Liver (tissue), 9 donors: Measurements from ENCODE around the gene HHIPL2. TPM values are rescaled to one million over a fixed set of nuclear protein-coding genes. Genes with fewer than 3 reads are reported as not detected.

ENCODE experiments used
- DNase-seq: peaks from one replicate; pipeline ENCODE4 v3.0.0-alpha.2; 2017; ENCODE audit warnings: low spot score
- H3K27ac ChIP-seq, 2 donors: one replicate each; pipeline ENCODE4 v1.7.0; 2013; ENCODE audit warnings: inconsistent platforms in 2 of 2, low read length in 2 of 2, control low read depth in 1 of 2, low read depth in 1 of 2, mild to moderate bottlenecking in 1 of 2
- H3K27me3 ChIP-seq, 4 donors: one replicate each; pipeline versions ENCODE4 v1.6.1 to v1.7.0; 2013; ENCODE audit warnings: low read length in 3 of 4, inconsistent platforms in 1 of 4, mild to moderate bottlenecking in 1 of 4, moderate library complexity in 1 of 4; ENCODE audit not compliant: control insufficient read depth in 4 of 4, insufficient read depth in 4 of 4
- H3K36me3 ChIP-seq, 4 donors: one replicate each; pipeline versions ENCODE4 v1.6.1 to v1.7.0; 2013; ENCODE audit warnings: low read length in 3 of 4, mild to moderate bottlenecking in 3 of 4, low read depth in 1 of 4, moderate library complexity in 1 of 4; ENCODE audit not compliant: control insufficient read depth in 4 of 4, insufficient read depth in 3 of 4
- H3K4me1 ChIP-seq, 4 donors: one replicate each; pipeline versions ENCODE4 v1.6.1 to v1.7.0; 2013; ENCODE audit warnings: low read length in 3 of 4, mild to moderate bottlenecking in 3 of 4, moderate library complexity in 1 of 4; ENCODE audit not compliant: control insufficient read depth in 4 of 4, insufficient read depth in 4 of 4
- H3K4me3 ChIP-seq, 3 donors: one replicate each; pipeline versions ENCODE4 v1.6.1 to v1.7.0; 2013; ENCODE audit warnings: low read length in 3 of 3, control low read depth in 1 of 3, low read depth in 1 of 3, mild to moderate bottlenecking in 1 of 3
- H3K9ac ChIP-seq, 2 donors: one replicate each; pipeline ENCODE4 v1.7.0; 2013; ENCODE audit warnings: low read length in 2 of 2, mild to moderate bottlenecking in 2 of 2, moderate library complexity in 2 of 2, control low read depth in 1 of 2, low read depth in 1 of 2
- H3K9me3 ChIP-seq, 4 donors: one replicate each; pipeline versions ENCODE4 v1.6.1 to v1.7.0; 2013; ENCODE audit warnings: low read length in 3 of 4; ENCODE audit not compliant: control insufficient read depth in 4 of 4
- EGR1 ChIP-seq, 2 donors: IDR thresholded peaks; 2 replicates each; pipeline ENCODE4 v1.6.1; 2016 to 2018; ENCODE audit warnings: antibody characterized with exemption in 2 of 2, low read depth in 2 of 2
- FOXA1 ChIP-seq: IDR thresholded peaks from 2 replicates; pipeline ENCODE4 v1.6.1; 2016; ENCODE audit warnings: antibody characterized with exemption
- FOXA2 ChIP-seq: IDR thresholded peaks from 2 replicates; pipeline ENCODE4 v1.6.1; 2016; ENCODE audit warnings: antibody characterized with exemption
- GABPA ChIP-seq, 2 donors: IDR thresholded peaks in 1 of 2; conservative IDR thresholded peaks in 1 of 2; 2 replicates each; pipeline ENCODE4 v1.6.1; 2016; ENCODE audit warnings: antibody characterized with exemption in 2 of 2, mild to moderate bottlenecking in 1 of 2, moderate library complexity in 1 of 2
- HNF4A ChIP-seq, 2 donors: conservative IDR thresholded peaks; 2 replicates each; pipeline ENCODE4 v1.6.1; 2016; ENCODE audit warnings: antibody characterized with exemption in 2 of 2, mild to moderate bottlenecking in 2 of 2
- HNF4G ChIP-seq: IDR thresholded peaks from 2 replicates; pipeline ENCODE4 v1.6.1; 2016; ENCODE audit warnings: antibody characterized with exemption
- JUND ChIP-seq, 2 donors: IDR thresholded peaks; 2 replicates each; pipeline ENCODE4 v1.6.1; 2016; ENCODE audit warnings: antibody characterized with exemption in 2 of 2
- NR2F2 ChIP-seq: IDR thresholded peaks from 2 replicates; pipeline ENCODE4 v1.6.1; 2016; ENCODE audit warnings: antibody characterized with exemption
- RAD21 ChIP-seq, 2 donors: IDR thresholded peaks; 2 replicates each; pipeline ENCODE4 v1.6.1; 2016; ENCODE audit warnings: antibody characterized with exemption in 2 of 2, mild to moderate bottlenecking in 2 of 2
- RXRA ChIP-seq, 2 donors: IDR thresholded peaks; 2 replicates each; pipeline ENCODE4 v1.6.1; 2017 to 2018; ENCODE audit warnings: antibody characterized with exemption in 2 of 2, mild to moderate bottlenecking in 1 of 2
- SP1 ChIP-seq: IDR thresholded peaks from 2 replicates; pipeline ENCODE4 v1.6.1; 2018; ENCODE audit warnings: antibody characterized with exemption, mild to moderate bottlenecking
- TAF1 ChIP-seq: conservative IDR thresholded peaks from 2 replicates; pipeline ENCODE4 v1.6.1; 2016; ENCODE audit warnings: antibody characterized with exemption, mild to moderate bottlenecking
- YY1 ChIP-seq: IDR thresholded peaks from 2 replicates; pipeline ENCODE4 v1.6.1; 2016; ENCODE audit warnings: antibody characterized with exemption, mild to moderate bottlenecking
- WGBS: extraction: QIAGEN DNeasy Blood & Tissue Kit; methylation state at CpG from one replicate; pipeline ENCODE4 v1.1.7; 2013; 5-methylcytosine and 5-hydroxymethylcytosine counted together
- polyA plus RNA-seq, 2 donors: library from polyadenylated mRNA; stranded (reverse) in 1 of 2; unstranded in 1 of 2; fragments of 200-250 nt in 1 of 2; fragments of >200 nt in 1 of 2; fragmentation: Nextera tagmentation in 1 of 2; extraction: Ambion mirVana in 1 of 2; gene quantifications; one replicate each; pipeline versions ENCODE4 v1.2.1 to v1.2.3, GENCODE V29; 2013 to 2015
- total RNA-seq, 2 donors: library from RNA; depleted of rRNA; stranded (reverse); fragments of >200 nt; gene quantifications; one replicate each; pipeline ENCODE4 v1.2.3, GENCODE V29; 2014
- TF ChIP-seq, protein P1 (sequence below): fragments of 150-350 bp; IDR thresholded peaks from 2 replicates; pipeline ENCODE4 v1.5.1; 2017; ENCODE audit warnings: improper control_type of control experiment, low read depth, low read length; ENCODE audit not compliant: missing input control
- TF ChIP-seq, protein P2 (sequence below): IDR thresholded peaks from 2 replicates; pipeline ENCODE4 v1.6.1; 2016; ENCODE audit warnings: antibody characterized with exemption
- TF ChIP-seq, protein P3 (sequence below): IDR thresholded peaks from 2 replicates; pipeline ENCODE4 v1.6.1; 2016; ENCODE audit warnings: antibody characterized with exemption
- TF ChIP-seq, protein P4 (sequence below): IDR thresholded peaks from 2 replicates; pipeline ENCODE4 v1.6.1; 2016; ENCODE audit warnings: antibody characterized with exemption, mild to moderate bottlenecking
- TF ChIP-seq, protein P5 (sequence below): IDR thresholded peaks from 2 replicates; pipeline ENCODE4 v1.6.1; 2016; ENCODE audit warnings: antibody characterized with exemption
- donor health status: healthy.
- donor health status: healthy.
- donor health status: healthy.
- donor health status: healthy.
- donor health status: healthy.

HHIPL2 gene
- total and polyA plus RNA-seq, 4 donors, result 0.05 to 0.25 TPM; not detected in 2

DNA sequence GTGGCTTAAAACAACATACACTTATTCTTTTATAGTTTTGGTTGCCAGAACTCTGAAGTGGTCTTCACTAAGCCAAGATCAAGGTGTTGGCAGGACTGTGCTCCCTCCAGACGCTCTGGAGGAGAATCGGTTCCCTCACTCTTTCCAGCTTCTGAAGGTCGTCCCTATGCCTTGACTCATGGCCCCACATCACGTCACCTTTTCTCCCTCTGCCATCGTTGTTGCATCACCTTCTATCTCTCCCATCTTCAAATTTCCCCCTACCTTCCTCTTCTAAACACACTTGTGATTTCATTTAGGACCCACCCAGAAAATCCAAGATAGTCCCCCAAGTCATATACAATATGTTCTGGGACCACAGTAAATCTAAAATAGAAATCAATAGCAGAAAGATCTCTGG, 12.4 kb downstream of the HHIPL2 start:
- no peaks in the 10 kb centered on the region for H3K27me3 ChIP-seq
- H3K27ac ChIP-seq, result no peak overlapping the region
- H3K9me3 ChIP-seq, result no peaks in the 10 kb centered on the region
- no peak for DNase-seq
- H3K4me1 ChIP-seq, result no peaks in the 10 kb centered on the region
- H3K4me3 ChIP-seq, result no peak overlapping the region
- H3K36me3 ChIP-seq, result no peaks in the 10 kb centered on the region
- TF ChIP-seq HNF4A (conservative IDR thresholded peaks at IDR 0.05) (no peak), RAD21 (IDR thresholded peaks at IDR 0.05) (no peak), FOXA1 (no peak), SP1 (no peak), GABPA (IDR thresholded peaks at IDR 0.05 in 1 of 2, conservative IDR thresholded peaks at IDR 0.05 in 1 of 2) (no peak), FOXA2 (no peak), NR2F2 (no peak), RXRA (IDR thresholded peaks at IDR 0.05) (no peak), YY1 (no peak), HNF4G (no peak), TAF1 (no peak), EGR1 (IDR thresholded peaks at IDR 0.05; ENCODE audit: low read depth in 2 of 2) (no peak), JUND (IDR thresholded peaks at IDR 0.05) (no peak)
- TF ChIP-seq, protein P1, sequence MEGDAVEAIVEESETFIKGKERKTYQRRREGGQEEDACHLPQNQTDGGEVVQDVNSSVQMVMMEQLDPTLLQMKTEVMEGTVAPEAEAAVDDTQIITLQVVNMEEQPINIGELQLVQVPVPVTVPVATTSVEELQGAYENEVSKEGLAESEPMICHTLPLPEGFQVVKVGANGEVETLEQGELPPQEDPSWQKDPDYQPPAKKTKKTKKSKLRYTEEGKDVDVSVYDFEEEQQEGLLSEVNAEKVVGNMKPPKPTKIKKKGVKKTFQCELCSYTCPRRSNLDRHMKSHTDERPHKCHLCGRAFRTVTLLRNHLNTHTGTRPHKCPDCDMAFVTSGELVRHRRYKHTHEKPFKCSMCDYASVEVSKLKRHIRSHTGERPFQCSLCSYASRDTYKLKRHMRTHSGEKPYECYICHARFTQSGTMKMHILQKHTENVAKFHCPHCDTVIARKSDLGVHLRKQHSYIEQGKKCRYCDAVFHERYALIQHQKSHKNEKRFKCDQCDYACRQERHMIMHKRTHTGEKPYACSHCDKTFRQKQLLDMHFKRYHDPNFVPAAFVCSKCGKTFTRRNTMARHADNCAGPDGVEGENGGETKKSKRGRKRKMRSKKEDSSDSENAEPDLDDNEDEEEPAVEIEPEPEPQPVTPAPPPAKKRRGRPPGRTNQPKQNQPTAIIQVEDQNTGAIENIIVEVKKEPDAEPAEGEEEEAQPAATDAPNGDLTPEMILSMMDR, result no peak
- TF ChIP-seq, protein P2, sequence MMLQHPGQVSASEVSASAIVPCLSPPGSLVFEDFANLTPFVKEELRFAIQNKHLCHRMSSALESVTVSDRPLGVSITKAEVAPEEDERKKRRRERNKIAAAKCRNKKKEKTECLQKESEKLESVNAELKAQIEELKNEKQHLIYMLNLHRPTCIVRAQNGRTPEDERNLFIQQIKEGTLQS, result no peak
- TF ChIP-seq, protein P3, sequence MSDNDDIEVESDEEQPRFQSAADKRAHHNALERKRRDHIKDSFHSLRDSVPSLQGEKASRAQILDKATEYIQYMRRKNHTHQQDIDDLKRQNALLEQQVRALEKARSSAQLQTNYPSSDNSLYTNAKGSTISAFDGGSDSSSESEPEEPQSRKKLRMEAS, result no peak
- TF ChIP-seq, protein P4, sequence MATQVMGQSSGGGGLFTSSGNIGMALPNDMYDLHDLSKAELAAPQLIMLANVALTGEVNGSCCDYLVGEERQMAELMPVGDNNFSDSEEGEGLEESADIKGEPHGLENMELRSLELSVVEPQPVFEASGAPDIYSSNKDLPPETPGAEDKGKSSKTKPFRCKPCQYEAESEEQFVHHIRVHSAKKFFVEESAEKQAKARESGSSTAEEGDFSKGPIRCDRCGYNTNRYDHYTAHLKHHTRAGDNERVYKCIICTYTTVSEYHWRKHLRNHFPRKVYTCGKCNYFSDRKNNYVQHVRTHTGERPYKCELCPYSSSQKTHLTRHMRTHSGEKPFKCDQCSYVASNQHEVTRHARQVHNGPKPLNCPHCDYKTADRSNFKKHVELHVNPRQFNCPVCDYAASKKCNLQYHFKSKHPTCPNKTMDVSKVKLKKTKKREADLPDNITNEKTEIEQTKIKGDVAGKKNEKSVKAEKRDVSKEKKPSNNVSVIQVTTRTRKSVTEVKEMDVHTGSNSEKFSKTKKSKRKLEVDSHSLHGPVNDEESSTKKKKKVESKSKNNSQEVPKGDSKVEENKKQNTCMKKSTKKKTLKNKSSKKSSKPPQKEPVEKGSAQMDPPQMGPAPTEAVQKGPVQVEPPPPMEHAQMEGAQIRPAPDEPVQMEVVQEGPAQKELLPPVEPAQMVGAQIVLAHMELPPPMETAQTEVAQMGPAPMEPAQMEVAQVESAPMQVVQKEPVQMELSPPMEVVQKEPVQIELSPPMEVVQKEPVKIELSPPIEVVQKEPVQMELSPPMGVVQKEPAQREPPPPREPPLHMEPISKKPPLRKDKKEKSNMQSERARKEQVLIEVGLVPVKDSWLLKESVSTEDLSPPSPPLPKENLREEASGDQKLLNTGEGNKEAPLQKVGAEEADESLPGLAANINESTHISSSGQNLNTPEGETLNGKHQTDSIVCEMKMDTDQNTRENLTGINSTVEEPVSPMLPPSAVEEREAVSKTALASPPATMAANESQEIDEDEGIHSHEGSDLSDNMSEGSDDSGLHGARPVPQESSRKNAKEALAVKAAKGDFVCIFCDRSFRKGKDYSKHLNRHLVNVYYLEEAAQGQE, result no peak
- TF ChIP-seq, protein P5, sequence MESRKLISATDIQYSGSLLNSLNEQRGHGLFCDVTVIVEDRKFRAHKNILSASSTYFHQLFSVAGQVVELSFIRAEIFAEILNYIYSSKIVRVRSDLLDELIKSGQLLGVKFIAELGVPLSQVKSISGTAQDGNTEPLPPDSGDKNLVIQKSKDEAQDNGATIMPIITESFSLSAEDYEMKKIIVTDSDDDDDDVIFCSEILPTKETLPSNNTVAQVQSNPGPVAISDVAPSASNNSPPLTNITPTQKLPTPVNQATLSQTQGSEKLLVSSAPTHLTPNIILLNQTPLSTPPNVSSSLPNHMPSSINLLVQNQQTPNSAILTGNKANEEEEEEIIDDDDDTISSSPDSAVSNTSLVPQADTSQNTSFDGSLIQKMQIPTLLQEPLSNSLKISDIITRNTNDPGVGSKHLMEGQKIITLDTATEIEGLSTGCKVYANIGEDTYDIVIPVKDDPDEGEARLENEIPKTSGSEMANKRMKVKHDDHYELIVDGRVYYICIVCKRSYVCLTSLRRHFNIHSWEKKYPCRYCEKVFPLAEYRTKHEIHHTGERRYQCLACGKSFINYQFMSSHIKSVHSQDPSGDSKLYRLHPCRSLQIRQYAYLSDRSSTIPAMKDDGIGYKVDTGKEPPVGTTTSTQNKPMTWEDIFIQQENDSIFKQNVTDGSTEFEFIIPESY, result no peak
- 87% methylated on average over 5 of the region's 5 CpGs for WGBS
- H3K9ac ChIP-seq, result no peak overlapping the region
